Measurements from ENCODE around the gene NODAL. TPM values are rescaled to one million over a fixed set of nuclear protein-coding genes. Genes with fewer than 3 reads are reported as not detected.

Gene NODAL
- total and polyA plus RNA-seq, 3 experiments from 2014 or later: 0.43 TPM; not detected in 2

GRCh38 chr10:70474780-70475179 lies 33.3 kb upstream of the NODAL start:
- no peaks in the 10 kb centered on the region for H3K9me3 Mint-ChIP-seq
- ChIA-PET POLR2A (no interaction called here), CTCF (interaction anchor here (1.4 kb wide), 1 partner anchor 14 kb away, joined by 3 read pairs; no protein-coding TSS in a partner anchor)
- peaks cover 26% of the 10 kb centered on the region for H3K4me1 ChIP-seq (ENCODE audit: insufficient read depth, low read length)
- no peak overlapping the region for H3K27ac ChIP-seq (ENCODE audit: low read depth, low read length)
- H3K4me1 Mint-ChIP-seq: peaks cover 22 to 34% (median 27%) of the 10 kb centered on the region in 3 donors
- H3K4me3 ChIP-seq (ENCODE audit: low read length): no peak overlapping the region
- H3K27me3 Mint-ChIP-seq: peaks cover 25% of the 10 kb centered on the region in 2 donors
- DNase-seq: no peak
- no peaks in the 10 kb centered on the region for H3K9me3 ChIP-seq (ENCODE audit: low read length)
- peaks cover 8% of the 10 kb centered on the region for H3K27me3 ChIP-seq (ENCODE audit: insufficient read depth, low read length, poor library complexity, severe bottlenecking)
- H3K36me3 Mint-ChIP-seq: no peaks in the 10 kb centered on the region
- H3K36me3 ChIP-seq (ENCODE audit: insufficient read depth, low read length): no peaks in the 10 kb centered on the region
- H3K4me3 Mint-ChIP-seq: peak overlapping the region in 2 of 7 donors; percentile 12
- H3K27ac Mint-ChIP-seq: no peak overlapping the region

DNA sequence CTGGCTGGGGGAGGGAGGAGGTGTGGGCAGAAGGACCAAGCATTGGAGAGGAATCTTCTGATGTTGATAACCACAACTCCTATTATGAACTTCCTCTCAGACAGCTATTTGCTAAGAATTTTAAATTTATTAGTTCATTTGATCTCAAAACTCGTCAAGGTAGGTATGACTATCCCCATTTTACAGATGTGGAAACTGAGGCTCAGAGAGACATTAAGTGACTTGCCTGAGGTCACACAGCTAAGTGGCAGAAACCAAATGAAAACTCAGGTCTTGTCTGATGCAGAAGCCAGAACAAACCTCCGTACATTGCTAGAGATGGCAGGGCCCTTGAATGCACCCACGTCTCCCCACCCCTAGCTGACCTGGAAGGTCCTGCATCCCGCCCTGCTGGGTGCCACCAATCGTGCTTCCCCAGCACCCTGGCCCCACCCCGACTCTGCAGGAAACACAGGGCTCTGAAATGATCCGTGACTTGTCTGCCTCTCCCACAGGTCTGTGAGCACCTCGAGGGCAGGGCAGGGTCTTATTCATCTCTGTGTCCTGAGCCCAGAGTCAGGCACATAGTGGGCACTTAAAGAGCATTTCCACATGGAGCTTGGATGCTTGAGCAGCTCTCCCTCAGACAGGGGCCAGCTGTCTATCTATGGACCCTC lies 31.4 kb upstream of the NODAL start:
- no peak overlapping the region for H3K27ac ChIP-seq (ENCODE audit: low read depth, low read length)
- Mint-ChIP-seq H3K9me3 (no peaks in the 10 kb centered on the region), H3K4me3 (no peak overlapping the region), H3K36me3 (no peaks in the 10 kb centered on the region), H3K27ac (no peak overlapping the region), H3K27me3 (peaks cover 22 to 25% of the 10 kb centered on the region in 2 donors), H3K4me1 (peaks cover 15 to 22% (median 19%) of the 10 kb centered on the region in 3 donors)
- peaks cover 12% of the 10 kb centered on the region for H3K4me1 ChIP-seq (ENCODE audit: insufficient read depth, low read length)
- no peaks in the 10 kb centered on the region for H3K27me3 ChIP-seq (ENCODE audit: insufficient read depth, low read length, poor library complexity, severe bottlenecking)
- H3K4me3 ChIP-seq (ENCODE audit: low read length): no peak overlapping the region
- no peak for DNase-seq
- CTCF ChIA-PET: interaction anchor here (0.6 kb wide), 1 partner anchor 12 kb away, joined by 3 read pairs; no protein-coding TSS in a partner anchor
- no peaks in the 10 kb centered on the region for H3K36me3 ChIP-seq (ENCODE audit: insufficient read depth, low read length)
- H3K9me3 ChIP-seq (ENCODE audit: low read length): no peaks in the 10 kb centered on the region
- POLR2A ChIA-PET: no interaction called here

- H3K36me3 Mint-ChIP-seq: no peaks in the 10 kb centered on the region
These were observed 25.5 kb upstream of the NODAL start for GRCh38 chr10:70466951-70467350.

GRCh38 chr10:70465832-70466231 lies 24.4 kb upstream of the NODAL start:
- ChIA-PET POLR2A (no interaction called here), CTCF (no interaction called here)
- DNase-seq: no peak
- Mint-ChIP-seq H3K36me3 (no peaks in the 10 kb centered on the region), H3K4me1 (no peaks in the 10 kb centered on the region), H3K9me3 (no peaks in the 10 kb centered on the region), H3K4me3 (no peak overlapping the region), H3K27me3 (peaks cover 12 to 15% of the 10 kb centered on the region in 2 donors), H3K27ac (peak overlapping the region in 2 of 8 donors; percentile 17 to 64)
- H3K27ac ChIP-seq (ENCODE audit: low read depth, low read length): no peak overlapping the region
- H3K9me3 ChIP-seq (ENCODE audit: low read length): no peaks in the 10 kb centered on the region
- H3K4me3 ChIP-seq (ENCODE audit: low read length): no peak overlapping the region
- H3K4me1 ChIP-seq (ENCODE audit: insufficient read depth, low read length): no peaks in the 10 kb centered on the region
- no peaks in the 10 kb centered on the region for H3K36me3 ChIP-seq (ENCODE audit: insufficient read depth, low read length)
- H3K27me3 ChIP-seq (ENCODE audit: insufficient read depth, low read length, poor library complexity, severe bottlenecking): no peaks in the 10 kb centered on the region

More at GRCh38 chr10:70466951-70467350, 25.5 kb upstream of the NODAL start:
- Mint-ChIP-seq H3K9me3 (no peaks in the 10 kb centered on the region), H3K4me1 (no peaks in the 10 kb centered on the region), H3K27me3 (peaks cover 9 to 13% of the 10 kb centered on the region in 2 donors), H3K4me3 (no peak overlapping the region), H3K27ac (no peak overlapping the region)
- H3K27me3 ChIP-seq (ENCODE audit: insufficient read depth, low read length, poor library complexity, severe bottlenecking): no peaks in the 10 kb centered on the region
- no peak overlapping the region for H3K4me3 ChIP-seq (ENCODE audit: low read length)
- H3K36me3 ChIP-seq (ENCODE audit: insufficient read depth, low read length): no peaks in the 10 kb centered on the region
- no peaks in the 10 kb centered on the region for H3K9me3 ChIP-seq (ENCODE audit: low read length)
- ChIA-PET CTCF (no interaction called here), POLR2A (no interaction called here)
- H3K4me1 ChIP-seq (ENCODE audit: insufficient read depth, low read length): no peaks in the 10 kb centered on the region
- DNase-seq: no peak
- no peak overlapping the region for H3K27ac ChIP-seq (ENCODE audit: low read depth, low read length)

GRCh38 chr10:70465278-70465677 lies 23.8 kb upstream of the NODAL start:
- Mint-ChIP-seq H3K27me3 (peaks cover 14 to 18% of the 10 kb centered on the region in 2 donors), H3K9me3 (no peaks in the 10 kb centered on the region), H3K36me3 (no peaks in the 10 kb centered on the region), H3K4me1 (no peaks in the 10 kb centered on the region), H3K4me3 (no peak overlapping the region), H3K27ac (no peak overlapping the region)
- H3K9me3 ChIP-seq (ENCODE audit: low read length): no peaks in the 10 kb centered on the region
- POLR2A ChIA-PET: no interaction called here
- H3K4me1 ChIP-seq (ENCODE audit: insufficient read depth, low read length): no peaks in the 10 kb centered on the region
- no peaks in the 10 kb centered on the region for H3K36me3 ChIP-seq (ENCODE audit: insufficient read depth, low read length)
- no peak overlapping the region for H3K4me3 ChIP-seq (ENCODE audit: low read length)
- DNase-seq: no peak
- H3K27me3 ChIP-seq (ENCODE audit: insufficient read depth, low read length, poor library complexity, severe bottlenecking): no peaks in the 10 kb centered on the region
- H3K27ac ChIP-seq (ENCODE audit: low read depth, low read length): no peak overlapping the region
- CTCF ChIA-PET: no interaction called here

GRCh38 chr10:70462349-70462984 lies 21.0 kb upstream of the NODAL start:
- Mint-ChIP-seq H3K27me3 (peaks cover 26 to 39% of the 10 kb centered on the region in 2 donors), H3K4me3 (no peak overlapping the region), H3K27ac (no peak overlapping the region), H3K4me1 (peaks cover 0 to 7% (median 0%) of the 10 kb centered on the region in 3 donors), H3K36me3 (no peaks in the 10 kb centered on the region), H3K9me3 (no peaks in the 10 kb centered on the region)
- POLR2A ChIA-PET: no interaction called here
- DNase-seq: no peak
- Histone ChIP-seq H3K4me3 (ENCODE audit: low read length) (no peak overlapping the region), H3K4me1 (ENCODE audit: insufficient read depth, low read length) (no peaks in the 10 kb centered on the region), H3K36me3 (ENCODE audit: insufficient read depth, low read length) (no peaks in the 10 kb centered on the region), H3K27ac (ENCODE audit: low read depth, low read length) (no peak overlapping the region), H3K27me3 (ENCODE audit: insufficient read depth, low read length, poor library complexity, severe bottlenecking) (peaks cover 11% of the 10 kb centered on the region), H3K9me3 (ENCODE audit: low read length) (no peaks in the 10 kb centered on the region)
- CTCF ChIA-PET: interaction anchor here (0.7 to 1.7 kb wide), 6 partner anchors 15 to 298 kb away, joined by 3 to 5 read pairs (median 4); no protein-coding TSS in a partner anchor

- Histone ChIP-seq H3K36me3 (ENCODE audit: insufficient read depth, low read length) (no peaks in the 10 kb centered on the region), H3K27me3 (ENCODE audit: insufficient read depth, low read length, poor library complexity, severe bottlenecking) (peaks cover 11% of the 10 kb centered on the region), H3K27ac (ENCODE audit: low read depth, low read length) (no peak overlapping the region), H3K4me1 (ENCODE audit: insufficient read depth, low read length) (no peaks in the 10 kb centered on the region), H3K9me3 (ENCODE audit: low read length) (no peaks in the 10 kb centered on the region), H3K4me3 (ENCODE audit: low read length) (no peak overlapping the region)
- H3K4me1 Mint-ChIP-seq: peaks cover 0 to 8% (median 0%) of the 10 kb centered on the region in 3 donors
- H3K9me3 Mint-ChIP-seq: no peaks in the 10 kb centered on the region
- no peak overlapping the region for H3K4me3 Mint-ChIP-seq
- H3K27ac Mint-ChIP-seq: no peak overlapping the region
- no peaks in the 10 kb centered on the region for H3K36me3 Mint-ChIP-seq
- POLR2A ChIA-PET: no interaction called here
- CTCF ChIA-PET: interaction anchor here (0.7 to 1.8 kb wide), 21 partner anchors 11 to 417 kb away, joined by 3 to 6 read pairs (median 3); partner anchors contain the start of gene NODAL
- peak in 1 of 5 donors; percentile 37 for DNase-seq
- peaks cover 32 to 45% of the 10 kb centered on the region in 2 donors for H3K27me3 Mint-ChIP-seq
These were observed 20.2 kb upstream of the NODAL start for GRCh38 chr10:70461397-70462348.

All from CD8-positive, alpha-beta memory T cell (primary cell).